Psoas muscle (tissue), 8 donors: ENCODE results near the gene GP1BA. TPM values are rescaled to one million over a fixed set of nuclear protein-coding genes. Genes with fewer than 3 reads are reported as not detected.

Experiments
- ATAC-seq, 4 donors: fragments of 200-7000 bp; cut with Tn5 transposase; one replicate each; pipeline ENCODE4 v1.9.1; 2020; ENCODE audit warnings: moderate library complexity in 3 of 4, mild to moderate bottlenecking in 2 of 4
- DNase-seq, 2 donors: peaks; one replicate each; pipeline ENCODE4 v3.0.0-alpha.2; 2020
- H3K27ac ChIP-seq: fragments of 200-600 bp; one replicate; pipeline ENCODE4 v1.8.0; 2022
- H3K27me3 ChIP-seq, 3 donors: fragments of 200-600 bp in 1 of 3; one replicate each; pipeline versions ENCODE4 v1.6.1 to v1.8.0; 2013 to 2022; ENCODE audit warnings: low read length in 2 of 3, mild to moderate bottlenecking in 2 of 3, moderate library complexity in 1 of 3; ENCODE audit not compliant: insufficient read depth in 3 of 3
- H3K36me3 ChIP-seq, 2 donors: fragments of 200-600 bp in 1 of 2; one replicate each; pipeline versions ENCODE4 v1.6.1 to v1.8.0; 2013 to 2022; ENCODE audit warnings: low read depth in 1 of 2, mild to moderate bottlenecking in 1 of 2, moderate library complexity in 1 of 2; ENCODE audit not compliant: insufficient read depth in 1 of 2
- H3K4me1 ChIP-seq: fragments of 200-600 bp; one replicate; pipeline ENCODE4 v1.8.0; 2022
- H3K4me3 ChIP-seq: fragments of 200-600 bp; one replicate; pipeline ENCODE4 v1.8.0; 2022; ENCODE audit warnings: mild to moderate bottlenecking
- H3K9me3 ChIP-seq: fragments of 200-600 bp; one replicate; pipeline ENCODE4 v1.8.0; 2022
- WGBS, 3 donors: extraction: QIAGEN DNeasy Blood & Tissue Kit; methylation state at CpG; one replicate each; pipeline versions ENCODE4 v1.1.6 to v1.1.7; 2013; 5-methylcytosine and 5-hydroxymethylcytosine counted together
- intact Hi-C, 2 donors: fragments of 100-400 bp; cut with DNase I; formaldehyde crosslinking; loops; one replicate each; pipeline versions ENCODE4 v1.11.0 to v1.14.2; 2022
- polyA plus RNA-seq, 3 donors: library from polyadenylated mRNA; stranded (reverse); fragments of 200-250 nt; gene quantifications; one replicate each; pipeline ENCODE4 v1.2.3, GENCODE V29; 2013
- total RNA-seq, 4 donors: library from RNA; stranded (reverse); fragmentation: NEBNext Ultra II Directional in 2 of 4; extraction: Animal tissue kit (Norgen Biotek cat#: 25700) in 2 of 4; gene quantifications; one replicate each; pipeline versions ENCODE4 v1.2.1 to v1.2.4, GENCODE V29; 2021 to 2023
- TF ChIP-seq, protein P1 (sequence below): fragments of 200-600 bp; IDR thresholded peaks from one replicate; pipeline ENCODE4 v1.8.0; 2022; ENCODE audit warnings: antibody characterized with exemption
- donor health status: healthy with polysubstance abuse.
- donor health status: DM: no; HTN: no; CAD: no; lungs with moderate emphysema.
- donor health status: Bipolar disorder and iron deficiency.
- donor health status: healthy.
- donor health status: DM: yes; HTN: yes; CAD: no.
- donor health status: DM: no; HTN: no; CAD: no.
- donor health status: DM: no; HTN: no; CAD: no.
- donor health status: DM: yes; HTN: yes; CAD: no.

GP1BA gene
- total and polyA plus RNA-seq, 7 donors = 0.04 to 0.10 (median 0.05) TPM; not detected in 4

DNA sequence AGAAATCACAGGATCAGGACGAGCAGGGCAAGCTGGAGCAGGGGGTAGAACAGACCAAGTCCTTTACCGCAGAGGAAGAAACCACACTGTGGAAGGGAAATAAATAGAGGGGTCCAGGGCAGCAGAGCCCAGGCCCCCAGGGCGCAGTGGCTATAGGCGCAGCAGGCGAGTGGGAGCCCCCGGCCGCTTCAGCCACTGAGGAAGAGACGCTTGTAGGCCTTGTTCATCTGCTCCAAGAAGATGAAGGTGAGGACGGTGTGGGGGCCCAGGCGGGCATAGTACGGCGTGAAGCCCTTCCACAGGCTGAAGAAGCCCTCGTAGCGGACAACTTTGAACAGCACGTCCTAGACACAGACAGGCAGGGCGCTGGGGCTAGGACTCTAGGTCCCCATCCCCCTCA, 5.5 kb downstream of the GP1BA start:
- Histone ChIP-seq H3K9me3 (no peaks in the 10 kb centered on the region), H3K27me3 (no peaks in the 10 kb centered on the region), H3K27ac (peak overlapping the region; percentile 95), H3K4me1 (peaks cover 46% of the 10 kb centered on the region), H3K36me3 (peaks cover 0 to 37% of the 10 kb centered on the region in 2 donors), H3K4me3 (no peak overlapping the region)
- ATAC-seq (no peak), DNase-seq (peak in 1 of 2 donors; percentile 50)
- TF ChIP-seq, protein P1, sequence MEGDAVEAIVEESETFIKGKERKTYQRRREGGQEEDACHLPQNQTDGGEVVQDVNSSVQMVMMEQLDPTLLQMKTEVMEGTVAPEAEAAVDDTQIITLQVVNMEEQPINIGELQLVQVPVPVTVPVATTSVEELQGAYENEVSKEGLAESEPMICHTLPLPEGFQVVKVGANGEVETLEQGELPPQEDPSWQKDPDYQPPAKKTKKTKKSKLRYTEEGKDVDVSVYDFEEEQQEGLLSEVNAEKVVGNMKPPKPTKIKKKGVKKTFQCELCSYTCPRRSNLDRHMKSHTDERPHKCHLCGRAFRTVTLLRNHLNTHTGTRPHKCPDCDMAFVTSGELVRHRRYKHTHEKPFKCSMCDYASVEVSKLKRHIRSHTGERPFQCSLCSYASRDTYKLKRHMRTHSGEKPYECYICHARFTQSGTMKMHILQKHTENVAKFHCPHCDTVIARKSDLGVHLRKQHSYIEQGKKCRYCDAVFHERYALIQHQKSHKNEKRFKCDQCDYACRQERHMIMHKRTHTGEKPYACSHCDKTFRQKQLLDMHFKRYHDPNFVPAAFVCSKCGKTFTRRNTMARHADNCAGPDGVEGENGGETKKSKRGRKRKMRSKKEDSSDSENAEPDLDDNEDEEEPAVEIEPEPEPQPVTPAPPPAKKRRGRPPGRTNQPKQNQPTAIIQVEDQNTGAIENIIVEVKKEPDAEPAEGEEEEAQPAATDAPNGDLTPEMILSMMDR = no peak
- intact Hi-C loops = loop anchor here (5.0 kb wide), 2 partner anchors 45 to 140 kb away; partner anchors contain the start of gene ZFP3 (in 1 of the 2)
- WGBS, 3 donors = 86 to 92% (median 88%) methylated on average over 16 of the region's 16 CpGs

DNA sequence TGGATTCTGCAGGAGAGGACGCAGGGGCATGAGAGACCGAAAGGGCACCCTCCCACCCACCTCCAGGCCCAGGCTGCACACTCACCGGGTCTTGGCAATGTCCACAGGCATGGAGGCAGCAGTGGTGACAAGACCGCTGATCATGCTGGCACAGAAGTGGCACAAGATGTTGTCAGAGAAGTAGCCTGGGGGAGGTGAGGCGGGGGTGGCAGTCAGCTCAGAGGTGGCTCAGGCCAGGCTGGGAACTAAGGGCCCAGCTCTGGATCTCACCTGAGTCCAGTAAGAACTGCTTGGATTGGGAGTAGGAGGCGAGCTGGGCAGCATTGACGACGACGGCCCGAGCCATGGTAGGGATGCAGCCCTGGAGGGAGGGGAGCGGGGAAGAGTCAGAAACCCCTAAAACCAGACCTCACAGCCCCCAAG, 6.0 kb downstream of the GP1BA start:
- peaks cover 46% of the 10 kb centered on the region for H3K4me1 ChIP-seq
- ATAC-seq = no peak
- 73 to 92% (median 79%) methylated on average over 11 of the region's 11 CpGs for WGBS, 3 donors
- no peaks in the 10 kb centered on the region for H3K9me3 ChIP-seq
- intact Hi-C loops = loop anchor here (5.0 kb wide), 2 partner anchors 44 to 139 kb away; partner anchors contain the start of gene ZFP3 (in 1 of the 2)
- peak overlapping the region; percentile 80 for H3K4me3 ChIP-seq
- peak overlapping the region; percentile 95 for H3K27ac ChIP-seq
- TF ChIP-seq, protein P1 = no peak
- no peak for DNase-seq
- peaks cover 0 to 42% of the 10 kb centered on the region in 2 donors for H3K36me3 ChIP-seq
- H3K27me3 ChIP-seq = no peaks in the 10 kb centered on the region

GRCh38 chr17:4938688-4939545, 6.8 kb downstream of the GP1BA start:
- ATAC-seq = peak in 1 of 4 donors; percentile 12
- Histone ChIP-seq H3K9me3 (no peaks in the 10 kb centered on the region), H3K27me3 (no peaks in the 10 kb centered on the region), H3K36me3 (peaks cover 0 to 50% of the 10 kb centered on the region in 2 donors), H3K27ac (peak overlapping the region; percentile 95), H3K4me3 (peak overlapping the region; percentile 80), H3K4me1 (peaks cover 46% of the 10 kb centered on the region)
- peak in 1 of 2 donors; percentile 58 for DNase-seq
- TF ChIP-seq, protein P1 = no peak
- 25 to 41% (median 31%) methylated on average over 19 of the region's 19 CpGs for WGBS, 3 donors
- intact Hi-C loops = loop anchor here (5.0 kb wide), 2 partner anchors 43 to 138 kb away; partner anchors contain the start of gene ZFP3 (in 1 of the 2)

DNA sequence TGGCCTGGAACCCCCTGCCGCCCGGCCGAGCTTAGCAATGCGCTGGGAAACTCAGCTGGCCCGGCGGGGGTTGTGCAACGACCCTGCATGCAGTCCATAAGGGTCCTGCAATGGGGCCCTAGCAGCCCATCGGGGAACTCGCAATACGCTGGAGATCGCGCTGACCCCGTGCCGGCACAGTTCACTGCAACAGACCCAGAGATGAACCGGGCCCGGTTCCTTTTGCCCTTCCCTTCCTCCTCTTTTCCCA, 7.4 kb downstream of the GP1BA start:
- TF ChIP-seq, protein P1 = no peak
- Histone ChIP-seq H3K27ac (peak overlapping the region; percentile 95), H3K27me3 (no peaks in the 10 kb centered on the region), H3K4me1 (peaks cover 41% of the 10 kb centered on the region), H3K9me3 (no peaks in the 10 kb centered on the region), H3K4me3 (peak overlapping the region; percentile 80), H3K36me3 (peaks cover 0 to 56% of the 10 kb centered on the region in 2 donors)
- WGBS, 3 donors = 0 to 1% (median 0%) methylated on average over 16 of the region's 16 CpGs
- intact Hi-C loops = loop anchor here (5.0 kb wide), 2 partner anchors 43 to 138 kb away; partner anchors contain the start of gene ZFP3 (in 1 of the 2)
- ATAC-seq (peak in 3 of 4 donors; percentile 5 to 11 (median 6)), DNase-seq (peak in 1 of 2 donors; percentile 57)
